Neuronal stem cell (in vitro differentiated cells): ENCODE measurements around the gene SLC35B3.

Experiments
- DNase-seq: peaks from one replicate; pipeline ENCODE4 v3.0.0-alpha.2; 2013; ENCODE audit warnings: low spot score
- H2AFZ ChIP-seq: one replicate; pipeline ENCODE4 v1.6.1; 2013; ENCODE audit warnings: mild to moderate bottlenecking, low read length, inconsistent platforms
- H2AK5ac ChIP-seq: 2 replicates; pipeline ENCODE4 v1.6.1; 2013; ENCODE audit warnings: low read depth, mild to moderate bottlenecking, inconsistent platforms, low read length, moderate library complexity, mixed read lengths
- H2BK120ac ChIP-seq: 2 replicates; pipeline ENCODE4 v1.6.1; 2013; ENCODE audit warnings: low read depth, mild to moderate bottlenecking, inconsistent platforms, low read length, moderate library complexity, mixed read lengths
- H2BK12ac ChIP-seq: one replicate; pipeline ENCODE4 v1.6.1; 2013; ENCODE audit warnings: low read length, inconsistent platforms
- H2BK15ac ChIP-seq: 2 replicates; pipeline ENCODE4 v1.6.1; 2013; ENCODE audit warnings: mild to moderate bottlenecking, low read length, inconsistent platforms, mixed read lengths
- H2BK5ac ChIP-seq: one replicate; pipeline ENCODE4 v1.6.1; 2013; ENCODE audit warnings: inconsistent platforms, mild to moderate bottlenecking, low read length, moderate library complexity
- H3K14ac ChIP-seq: one replicate; pipeline ENCODE4 v1.6.1; 2013; ENCODE audit warnings: low read length, inconsistent platforms
- H3K18ac ChIP-seq: 2 replicates; pipeline ENCODE4 v1.6.1; 2013; ENCODE audit warnings: low read length, inconsistent platforms
- H3K23ac ChIP-seq: 2 replicates; pipeline ENCODE4 v1.6.1; 2013; ENCODE audit warnings: low read depth, mild to moderate bottlenecking, mixed read lengths, low read length, inconsistent platforms; ENCODE audit not compliant: poor library complexity
- H3K27ac ChIP-seq: replicated peaks from 3 replicates; pipeline ENCODE4 v1.5.1; 2013; ENCODE audit warnings: low read length, inconsistent platforms
- H3K27me3 ChIP-seq, 3 experiments: 2 replicates each; pipeline ENCODE4 v1.6.1; 2013; ENCODE audit warnings: low read length in 3 of 3, mild to moderate bottlenecking in 2 of 3, inconsistent platforms in 1 of 3, low read depth in 1 of 3, mixed read lengths in 1 of 3, moderate library complexity in 1 of 3; ENCODE audit not compliant: control insufficient read depth in 3 of 3, insufficient read depth in 3 of 3
- H3K36me3 ChIP-seq, 2 donors: replicated peaks in 1 of 2; 2 replicates each; pipeline ENCODE4 v1.6.1; 2013; ENCODE audit warnings: low read length in 2 of 2; ENCODE audit not compliant: control insufficient read depth in 2 of 2, insufficient read depth in 2 of 2
- H3K4ac ChIP-seq: 2 replicates; pipeline ENCODE4 v1.6.1; 2013; ENCODE audit warnings: inconsistent platforms, mild to moderate bottlenecking, low read length, moderate library complexity
- H3K4me1 ChIP-seq, 2 donors: 1 replicate in 1 of 2; 2 replicates in 1 of 2; pipeline ENCODE4 v1.6.1; 2013; ENCODE audit warnings: low read length in 2 of 2, low read depth in 1 of 2; ENCODE audit not compliant: control insufficient read depth in 2 of 2, insufficient read depth in 1 of 2
- H3K4me2 ChIP-seq: one replicate; pipeline ENCODE4 v1.6.1; 2013; ENCODE audit warnings: mild to moderate bottlenecking, low read length, inconsistent platforms; ENCODE audit not compliant: insufficient read depth, poor library complexity, severe bottlenecking
- H3K4me3 ChIP-seq, 2 donors: 2 replicates each; pipeline ENCODE4 v1.5.1; 2013; ENCODE audit warnings: low read length in 2 of 2, mild to moderate bottlenecking in 2 of 2, inconsistent platforms in 1 of 2, moderate library complexity in 1 of 2
- H3K79me1 ChIP-seq: one replicate; pipeline ENCODE4 v1.6.1; 2013; ENCODE audit warnings: low read depth, mild to moderate bottlenecking, inconsistent platforms, low read length, moderate library complexity
- H3K9ac ChIP-seq: one replicate; pipeline ENCODE4 v1.6.1; 2013; ENCODE audit warnings: mild to moderate bottlenecking, low read depth, low read length, inconsistent platforms; ENCODE audit not compliant: poor library complexity
- H3K9me3 ChIP-seq, 2 donors: replicated peaks in 1 of 2; 2 replicates each; pipeline versions ENCODE3 to v1.6.1; 2013; ENCODE audit warnings: low read length in 2 of 2, mild to moderate bottlenecking in 2 of 2, inconsistent platforms in 1 of 2, low read depth in 1 of 2, mixed read lengths in 1 of 2, moderate library complexity in 1 of 2; ENCODE audit not compliant: control insufficient read depth in 2 of 2, insufficient read depth in 1 of 2
- H4K8ac ChIP-seq: one replicate; pipeline ENCODE4 v1.6.1; 2013; ENCODE audit warnings: low read depth, mild to moderate bottlenecking, inconsistent platforms, low read length, moderate library complexity
- H4K91ac ChIP-seq: one replicate; pipeline ENCODE4 v1.6.1; 2013; ENCODE audit warnings: low read length, low read depth, mild to moderate bottlenecking, inconsistent platforms; ENCODE audit not compliant: poor library complexity
- WGBS, 2 donors: extraction: QIAGEN DNeasy Blood & Tissue Kit; methylation state at CpG; one replicate each; pipeline ENCODE4 v1.1.7; 2013; ENCODE audit warnings: missing lambda C conversion rate in 2 of 2, mixed read lengths in 1 of 2; ENCODE audit not compliant: insufficient read length in 2 of 2, insufficient replicate concordance in 1 of 2; ENCODE audit errors: extremely low coverage in 2 of 2; 5-methylcytosine and 5-hydroxymethylcytosine counted together

Gene SLC35B3

DNA sequence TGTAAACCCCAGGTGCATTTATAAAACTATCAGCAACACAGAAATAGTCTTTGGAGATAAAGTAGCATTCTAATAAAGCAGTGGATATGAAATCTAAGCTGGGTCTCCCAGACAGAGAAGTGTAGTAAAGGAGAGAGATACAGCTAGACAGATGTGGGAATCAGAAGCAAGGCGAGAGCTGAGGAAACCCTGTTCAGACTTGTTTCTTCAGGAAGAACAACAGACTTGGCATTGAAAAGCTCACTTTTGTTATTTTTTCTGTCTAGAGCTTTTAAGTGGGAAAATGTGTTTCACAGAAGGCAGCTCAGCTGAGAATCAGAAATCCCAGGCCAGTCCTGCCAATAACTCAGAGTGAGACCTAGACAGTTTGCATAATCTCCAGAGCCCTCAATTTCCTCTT, 52.9 kb downstream of the SLC35B3 start:
- Histone ChIP-seq H3K9me3 (no peaks in the 10 kb centered on the region), H2BK12ac (no peak overlapping the region), H3K36me3 (no peaks in the 10 kb centered on the region), H3K79me1 (no peaks in the 10 kb centered on the region), H3K18ac (no peak overlapping the region), H3K4me2 (no peak overlapping the region), H2BK5ac (no peak overlapping the region), H3K4ac (no peak overlapping the region), H2AFZ (peak overlapping the region; percentile 4), H3K9ac (no peak overlapping the region), H4K8ac (no peak overlapping the region), H2AK5ac (no peak overlapping the region), H3K14ac (no peak overlapping the region), H4K91ac (no peak overlapping the region), H2BK120ac (no peak overlapping the region), H3K4me3 (no peak overlapping the region), H3K4me1 (peaks cover 0 to 3% of the 10 kb centered on the region in 2 donors), H3K27me3 (peaks cover 0 to 16% (median 0%) of the 10 kb centered on the region in 3 experiments), H3K27ac (no peak overlapping the region), H3K23ac (no peak overlapping the region), H2BK15ac (no peak overlapping the region)
- DNase-seq = no peak
- no CpG with 5 or more reads among the region's 1 CpG for WGBS, 2 donors

DNA sequence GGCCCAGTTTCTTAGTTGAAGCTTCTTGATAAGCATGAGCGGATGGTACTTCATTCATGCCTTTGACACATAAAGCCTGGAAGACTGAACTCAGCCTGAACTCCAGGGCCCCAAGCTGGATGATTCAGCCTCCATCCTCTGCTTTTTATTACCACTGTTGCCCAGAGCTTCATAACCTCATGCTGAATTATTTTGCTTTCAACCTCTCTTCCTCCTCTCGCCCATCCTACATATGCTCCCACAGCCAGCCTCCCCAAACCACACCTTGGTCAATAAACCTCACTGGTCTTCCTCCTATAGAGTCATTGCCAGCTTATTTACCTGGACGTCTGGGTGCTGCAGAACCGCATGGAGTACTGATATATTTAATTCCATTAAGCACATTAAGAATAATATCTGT, 59.4 kb downstream of the SLC35B3 start:
- no peak overlapping the region for H2BK5ac ChIP-seq
- H3K23ac ChIP-seq = no peak overlapping the region
- H2BK15ac ChIP-seq = no peak overlapping the region
- H3K4me1 ChIP-seq = no peaks in the 10 kb centered on the region
- no peak overlapping the region for H4K91ac ChIP-seq
- no peak overlapping the region for H2AFZ ChIP-seq
- H3K4ac ChIP-seq = no peak overlapping the region
- no peak overlapping the region for H2BK120ac ChIP-seq
- no peaks in the 10 kb centered on the region for H3K79me1 ChIP-seq
- no peak overlapping the region for H3K27ac ChIP-seq
- no peaks in the 10 kb centered on the region for H3K9me3 ChIP-seq
- H2AK5ac ChIP-seq = no peak overlapping the region
- H3K36me3 ChIP-seq = no peaks in the 10 kb centered on the region
- H3K27me3 ChIP-seq = peaks cover 0 to 29% (median 0%) of the 10 kb centered on the region in 3 experiments
- no peak overlapping the region for H3K18ac ChIP-seq
- no peak overlapping the region for H3K14ac ChIP-seq
- no peak overlapping the region for H2BK12ac ChIP-seq
- H3K9ac ChIP-seq = no peak overlapping the region
- WGBS, 2 donors = no CpG with 5 or more reads among the region's 4 CpGs
- H3K4me3 ChIP-seq = no peak overlapping the region
- no peak overlapping the region for H3K4me2 ChIP-seq
- no peak for DNase-seq
- no peak overlapping the region for H4K8ac ChIP-seq
